Ovary (tissue), 3 donors: ENCODE measurements around the gene HECTD1.

Experiments
- EP300 ChIP-seq: sonication (generic); formaldehyde crosslinking; IDR thresholded peaks from one replicate; pipeline ENCODE4 v1.6.1; 2017; ENCODE audit warnings: antibody characterized with exemption
- TF ChIP-seq, protein P1 (sequence below), 3 donors: fragments of 450-650 bp in 2 of 3; fragments of 200-600 bp in 1 of 3; IDR thresholded peaks; one replicate each; pipeline versions ENCODE4 v1.5.1 to v1.8.0; 2016 to 2022; ENCODE audit warnings: antibody characterized with exemption in 3 of 3, mild to moderate bottlenecking in 1 of 3
- donor health status: DM: no; HTN: no; CAD: no.

DNA sequence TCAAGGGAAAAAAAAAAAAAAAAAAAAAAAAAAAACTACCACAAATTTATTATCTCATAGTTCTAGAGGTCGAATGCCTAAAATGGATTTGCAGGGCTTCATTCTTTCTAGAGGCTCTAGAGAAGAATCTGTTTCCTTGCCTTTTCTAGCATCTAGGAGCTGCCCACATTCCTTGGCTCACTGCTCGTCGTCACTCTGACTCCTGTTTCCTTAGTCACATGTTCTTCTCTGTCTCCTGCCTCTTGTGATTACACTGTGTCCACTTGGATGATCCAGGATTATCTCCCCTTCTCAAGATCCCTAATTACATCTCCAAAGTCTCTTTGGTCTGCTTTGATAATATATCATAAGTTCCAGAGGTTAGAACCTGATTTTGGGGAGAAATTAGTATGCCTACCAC lies 88.7 kb downstream of the HECTD1 start:
- TF ChIP-seq, protein P1, sequence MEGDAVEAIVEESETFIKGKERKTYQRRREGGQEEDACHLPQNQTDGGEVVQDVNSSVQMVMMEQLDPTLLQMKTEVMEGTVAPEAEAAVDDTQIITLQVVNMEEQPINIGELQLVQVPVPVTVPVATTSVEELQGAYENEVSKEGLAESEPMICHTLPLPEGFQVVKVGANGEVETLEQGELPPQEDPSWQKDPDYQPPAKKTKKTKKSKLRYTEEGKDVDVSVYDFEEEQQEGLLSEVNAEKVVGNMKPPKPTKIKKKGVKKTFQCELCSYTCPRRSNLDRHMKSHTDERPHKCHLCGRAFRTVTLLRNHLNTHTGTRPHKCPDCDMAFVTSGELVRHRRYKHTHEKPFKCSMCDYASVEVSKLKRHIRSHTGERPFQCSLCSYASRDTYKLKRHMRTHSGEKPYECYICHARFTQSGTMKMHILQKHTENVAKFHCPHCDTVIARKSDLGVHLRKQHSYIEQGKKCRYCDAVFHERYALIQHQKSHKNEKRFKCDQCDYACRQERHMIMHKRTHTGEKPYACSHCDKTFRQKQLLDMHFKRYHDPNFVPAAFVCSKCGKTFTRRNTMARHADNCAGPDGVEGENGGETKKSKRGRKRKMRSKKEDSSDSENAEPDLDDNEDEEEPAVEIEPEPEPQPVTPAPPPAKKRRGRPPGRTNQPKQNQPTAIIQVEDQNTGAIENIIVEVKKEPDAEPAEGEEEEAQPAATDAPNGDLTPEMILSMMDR (IDR thresholded peaks at IDR 0.05), result no peak
- no peak for TF ChIP-seq EP300
